ENCODE measurements around the gene SENP7.
"Not testable (repeated sequence)": the region's sequence is repeated elsewhere in the genome, so short reads cannot be mapped to it uniquely, and the experiment has no call there.

The SENP7 gene

GRCh38 chr3:101527441-101527840 is 14.4 kb upstream of the SENP7 start:
- no peak for DNase-seq

DNA sequence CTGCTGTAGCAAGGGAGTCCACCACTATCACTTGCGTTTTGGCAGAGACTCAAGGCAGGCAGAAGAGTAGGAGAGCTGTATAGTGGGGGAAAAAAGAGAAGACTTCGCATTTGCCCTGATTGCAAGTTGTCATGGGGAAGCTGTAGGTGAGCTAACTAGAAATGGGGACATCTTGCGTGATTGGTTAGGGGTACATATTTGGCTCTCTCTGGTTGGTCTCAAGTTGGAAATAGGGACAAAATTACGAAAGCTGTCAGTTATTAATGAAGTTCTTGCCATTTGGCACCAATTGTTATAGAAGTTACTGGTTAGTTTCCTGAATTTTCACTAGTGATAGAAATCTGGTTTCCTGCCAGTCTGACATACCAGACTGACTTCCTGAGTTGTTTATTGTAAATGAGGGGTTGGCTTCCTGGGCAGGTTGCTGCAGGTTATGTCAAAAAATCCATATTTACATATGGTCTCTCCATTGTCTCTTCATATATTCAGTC is 8.2 kb upstream of the SENP7 start:
- DNase-seq, result no peak

DNA sequence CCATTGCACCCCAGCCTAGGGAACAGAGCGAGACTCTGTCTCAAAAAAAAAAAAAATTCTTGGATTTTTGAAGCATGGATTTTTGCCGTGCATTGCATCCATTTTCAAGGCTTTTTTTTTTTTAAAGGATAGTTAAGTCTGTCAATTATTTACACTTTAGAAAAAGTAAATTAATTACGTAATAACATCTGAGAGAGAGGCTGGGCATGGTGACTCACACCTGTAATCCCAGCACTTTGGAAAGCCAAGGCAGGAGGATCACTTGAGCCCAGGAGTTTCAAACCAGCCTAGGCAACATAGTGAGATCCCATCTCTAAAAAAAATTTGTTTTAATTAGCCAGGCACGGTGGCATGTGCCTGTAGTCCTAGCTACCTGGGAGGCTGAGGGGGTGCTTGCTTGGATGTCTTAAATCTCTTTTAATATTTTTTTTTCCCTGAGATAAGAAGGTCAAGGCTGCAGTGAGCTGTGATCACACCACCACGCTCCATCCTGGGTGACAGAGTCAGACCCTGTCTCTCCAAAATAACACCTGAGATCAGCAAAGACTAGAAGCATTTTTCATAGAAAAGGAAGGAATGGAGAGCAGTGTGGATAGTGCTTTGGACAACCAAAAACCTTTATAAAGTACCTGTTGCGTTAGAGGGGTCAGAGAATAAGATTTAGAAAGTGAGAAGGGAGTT is 6.8 kb upstream of the SENP7 start:
- DNase-seq, result no peak

DNA sequence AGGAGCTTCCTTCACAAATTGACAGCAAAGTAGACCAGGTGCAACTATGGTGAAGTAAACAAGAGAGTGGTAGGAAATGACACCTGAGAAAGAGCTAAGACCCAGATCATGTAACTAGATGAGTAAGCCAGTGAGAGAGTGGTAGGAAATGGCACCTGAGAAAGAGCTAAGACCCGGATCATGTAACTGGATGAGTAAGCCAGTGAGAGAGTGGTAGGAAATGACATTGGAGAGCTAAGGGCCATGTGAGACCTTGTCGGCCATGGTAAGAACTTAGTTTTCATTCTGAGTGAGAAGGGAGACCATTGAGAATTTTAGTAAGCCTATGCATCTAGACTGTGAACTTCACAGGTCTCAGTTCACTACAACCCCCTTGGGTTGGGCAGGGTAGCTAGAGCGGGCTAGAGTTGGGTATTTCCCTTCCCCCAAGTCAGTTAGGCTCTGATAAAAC is 5.4 kb upstream of the SENP7 start:
- no peak for DNase-seq

DNA sequence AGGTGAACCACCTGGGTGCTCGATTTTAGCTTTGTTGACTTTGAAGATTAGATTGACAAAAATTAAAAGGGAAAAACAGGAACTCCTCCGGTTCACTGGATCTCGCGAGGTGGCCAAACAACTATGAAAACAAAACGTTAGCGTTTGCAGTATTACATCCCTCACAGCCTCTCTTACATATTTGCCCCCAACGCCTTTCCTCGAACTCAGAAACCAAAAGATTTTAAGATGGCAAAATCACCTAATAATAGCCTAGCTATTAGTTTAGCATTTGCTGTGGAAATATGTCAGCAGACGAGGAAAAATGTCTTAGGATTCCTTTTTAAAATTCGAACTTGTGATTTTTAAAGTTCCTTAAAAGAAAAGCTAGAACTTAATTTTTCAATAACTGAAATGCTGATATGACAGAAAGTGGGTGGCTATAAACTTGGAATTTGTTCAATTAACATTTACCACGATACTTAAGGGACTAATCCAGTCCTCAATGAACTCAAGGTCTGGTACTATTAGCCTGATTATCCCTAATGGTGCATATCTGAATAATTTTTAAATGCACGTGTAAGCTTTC is 491 bp upstream of the SENP7 start:
- no peak for DNase-seq

DNA sequence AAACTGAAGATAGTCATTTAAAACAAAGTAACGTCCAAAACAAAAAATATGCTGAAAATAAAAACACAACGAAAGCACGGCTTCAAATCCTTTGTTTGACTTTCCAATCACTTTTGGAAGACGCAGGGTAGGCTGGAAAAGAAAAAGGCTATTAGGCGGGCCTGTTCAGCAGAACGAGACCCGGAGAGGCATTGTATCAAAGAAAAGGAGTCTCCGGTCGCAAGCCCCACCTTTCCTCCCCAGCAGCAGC is 691 bp downstream of the SENP7 start:
- DNase-seq, result no peak

- DNase-seq, result peak; percentile 83
These were observed 3.2 kb downstream of the SENP7 start for GRCh38 chr3:101509811-101510210.

DNA sequence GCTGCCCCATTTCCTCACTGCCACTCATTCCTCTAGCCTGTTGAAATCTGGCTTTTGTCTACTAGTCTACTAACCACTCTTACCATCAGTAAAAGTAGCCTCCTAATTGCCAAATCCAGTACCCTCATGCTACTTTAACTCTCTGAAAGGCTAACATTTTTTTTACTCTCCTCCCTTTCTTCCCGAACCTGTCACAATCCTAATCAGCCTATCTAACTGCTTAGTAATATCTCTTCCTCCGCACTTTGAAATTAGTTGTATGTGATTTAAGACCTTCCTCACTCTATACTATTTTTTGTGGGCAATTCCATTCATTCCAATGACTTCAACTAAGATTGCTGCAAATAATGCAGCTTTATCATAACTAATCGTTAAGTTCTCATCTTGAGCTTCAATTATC is 3.7 kb downstream of the SENP7 start:
- peak; percentile 40 for DNase-seq

- DNase-seq, result no peak
These were observed 11.2 kb downstream of the SENP7 start for GRCh38 chr3:101501783-101502182.

DNA sequence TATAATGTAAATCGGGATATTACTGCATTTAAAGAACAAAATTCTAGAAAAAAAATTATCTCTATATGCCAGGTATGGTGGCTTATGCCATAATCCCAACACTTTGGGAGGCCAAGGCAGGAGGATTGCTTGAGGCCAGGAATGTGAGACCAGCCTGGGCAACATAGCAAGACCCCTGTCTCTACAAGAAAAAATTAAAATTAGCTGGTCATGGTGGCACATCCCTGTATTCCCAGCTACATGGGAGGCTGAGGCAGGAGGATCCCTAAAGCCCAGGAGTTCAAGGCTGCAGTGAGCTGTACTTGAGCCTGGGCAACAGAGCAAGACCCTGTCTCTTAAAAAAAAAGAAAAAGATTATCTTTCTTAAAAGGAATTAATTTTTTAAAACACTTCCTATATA is 12.8 kb downstream of the SENP7 start:
- no peak for DNase-seq

- DNase-seq, result no peak
These were observed 15.2 kb downstream of the SENP7 start for GRCh38 chr3:101497803-101498202.

GRCh38 chr3:101495552-101495951 is 17.5 kb downstream of the SENP7 start:
- no peak for DNase-seq

GRCh38 chr3:101484805-101485620 is 28.0 kb downstream of the SENP7 start:
- peak; percentile 87 for DNase-seq

GRCh38 chr3:101478980-101479379 is 34.0 kb downstream of the SENP7 start:
- no peak for DNase-seq

GRCh38 chr3:101474841-101475552 is 38.0 kb downstream of the SENP7 start:
- not testable (repeated sequence) for DNase-seq

- not testable (repeated sequence) for DNase-seq
These were observed 44.3 kb downstream of the SENP7 start for GRCh38 chr3:101468676-101469075.

DNA sequence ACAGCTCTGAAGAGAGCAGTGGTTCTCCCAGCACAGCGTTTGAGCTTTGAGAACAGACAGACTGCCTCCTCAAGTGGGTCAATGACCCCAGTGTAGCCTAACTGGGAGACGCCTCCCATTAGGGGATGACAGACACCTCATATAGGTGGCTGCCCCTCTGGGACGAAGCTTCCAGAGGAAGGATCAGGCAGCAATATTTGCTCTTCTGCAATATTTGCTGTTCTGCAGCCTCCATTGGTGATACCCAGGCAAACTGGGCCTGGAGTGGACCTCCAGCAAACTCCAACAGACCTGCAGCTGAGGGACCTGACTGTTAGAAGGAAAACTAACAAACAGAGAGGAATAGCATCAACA is 45.7 kb downstream of the SENP7 start:
- not testable (repeated sequence) for DNase-seq

- DNase-seq, result no peak
These were observed 46.3 kb downstream of the SENP7 start for GRCh38 chr3:101466465-101467309.

DNA sequence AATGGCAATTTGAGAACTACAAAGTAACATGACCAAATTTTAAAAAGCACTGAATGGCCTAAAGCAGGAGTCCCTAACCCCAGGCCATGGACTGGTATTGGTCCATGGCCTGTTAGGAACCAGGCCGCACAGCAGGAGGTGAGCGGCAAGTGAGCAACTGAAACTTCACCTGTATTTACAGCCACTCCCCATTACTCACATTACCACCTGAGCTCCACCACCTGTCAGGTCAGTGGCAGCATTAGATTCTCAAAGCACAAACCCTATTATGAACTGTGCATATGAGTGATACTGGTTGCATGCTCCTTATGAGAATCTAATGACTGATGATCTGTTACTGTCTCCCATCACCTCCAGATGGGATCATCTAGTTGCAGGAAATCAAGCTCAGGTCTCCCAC is 48.8 kb downstream of the SENP7 start:
- DNase-seq, result no peak

GRCh38 chr3:101461451-101461850 is 51.6 kb downstream of the SENP7 start:
- DNase-seq, result no peak

DNA sequence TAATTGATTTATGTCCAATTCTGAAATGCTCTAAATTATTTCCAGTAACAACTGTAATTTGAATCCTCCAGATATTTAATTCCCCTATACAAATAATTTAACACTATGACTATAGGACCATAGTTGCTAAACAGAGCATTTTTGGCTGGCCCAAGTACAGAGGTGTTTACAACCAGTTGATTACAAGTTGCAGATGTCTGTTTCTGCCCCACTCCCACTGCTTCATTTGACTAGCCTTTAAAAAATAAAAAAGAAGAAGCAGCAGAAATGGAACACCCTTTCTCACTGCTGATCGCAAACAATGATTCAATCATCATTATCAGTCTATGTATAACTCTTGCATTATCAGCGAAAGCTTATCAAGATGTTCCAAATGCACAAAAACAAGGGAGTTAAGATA is 54.6 kb downstream of the SENP7 start:
- no peak for DNase-seq

GRCh38 chr3:101454629-101455028 is 58.4 kb downstream of the SENP7 start:
- no peak for DNase-seq
